ENCODE results near the gene TRIM7. TPM values are rescaled to one million over a fixed set of nuclear protein-coding genes. Genes with fewer than 3 reads are reported as not detected.

The TRIM7 gene
- 1 to 10 TPM; 1.5 to 3.9 (median 3.2) TPM for total RNA-seq
- long read RNA-seq, donor 1, partial matches to known transcripts = 0 of 2 reads
- long read RNA-seq, donor 1, other reads (novel, unspliced or antisense) = 1 of 2 reads
- long read RNA-seq, donor 2, partial matches to known transcripts = 0 of 4 reads
- long read RNA-seq, donor 2, other reads (novel, unspliced or antisense) = 1 of 4 reads

- H3K4me3 ChIP-seq = peak within 1 kb of the TSS; percentile 9
- ATAC-seq = peak; percentile 57
- peak in 2 of 3 donors; percentile 66 to 78 for DNase-seq
- H3K9me3 ChIP-seq = no peaks in the 10 kb centered on the region
- intact Hi-C loops (cut with DNase I, micrococcal nuclease) = no loop called here
- no peak for TF ChIP-seq CTCF (IDR thresholded peaks at IDR 0.05)
- H3K36me3 ChIP-seq (ENCODE audit: low read depth) = no peaks in the 10 kb centered on the region
- peaks cover 27% of the 10 kb centered on the region for H3K4me1 ChIP-seq (ENCODE audit: low read depth)
Measured at GRCh38 chr5:181204826-181205760, at the start of gene TRIM7. Gene TRIM7, minus strand, starts transcription at chr5:181205196. Its CDS starts 86 bp downstream, at chr5:181205110.

GRCh38 chr5:181248277-181248676, 43.3 kb upstream of the TRIM7 start:
- no peak overlapping the region for H3K4me3 ChIP-seq
- H3K9me3 ChIP-seq = no peaks in the 10 kb centered on the region
- no peaks in the 10 kb centered on the region for H3K36me3 ChIP-seq (ENCODE audit: low read depth)
- DNase-seq (no peak), ATAC-seq (no peak)
- intact Hi-C loops (cut with DNase I, micrococcal nuclease) = no loop called here
- TF ChIP-seq CTCF (IDR thresholded peaks at IDR 0.05) = no peak
- H3K4me1 ChIP-seq (ENCODE audit: low read depth) = peaks cover 37% of the 10 kb centered on the region

DNA sequence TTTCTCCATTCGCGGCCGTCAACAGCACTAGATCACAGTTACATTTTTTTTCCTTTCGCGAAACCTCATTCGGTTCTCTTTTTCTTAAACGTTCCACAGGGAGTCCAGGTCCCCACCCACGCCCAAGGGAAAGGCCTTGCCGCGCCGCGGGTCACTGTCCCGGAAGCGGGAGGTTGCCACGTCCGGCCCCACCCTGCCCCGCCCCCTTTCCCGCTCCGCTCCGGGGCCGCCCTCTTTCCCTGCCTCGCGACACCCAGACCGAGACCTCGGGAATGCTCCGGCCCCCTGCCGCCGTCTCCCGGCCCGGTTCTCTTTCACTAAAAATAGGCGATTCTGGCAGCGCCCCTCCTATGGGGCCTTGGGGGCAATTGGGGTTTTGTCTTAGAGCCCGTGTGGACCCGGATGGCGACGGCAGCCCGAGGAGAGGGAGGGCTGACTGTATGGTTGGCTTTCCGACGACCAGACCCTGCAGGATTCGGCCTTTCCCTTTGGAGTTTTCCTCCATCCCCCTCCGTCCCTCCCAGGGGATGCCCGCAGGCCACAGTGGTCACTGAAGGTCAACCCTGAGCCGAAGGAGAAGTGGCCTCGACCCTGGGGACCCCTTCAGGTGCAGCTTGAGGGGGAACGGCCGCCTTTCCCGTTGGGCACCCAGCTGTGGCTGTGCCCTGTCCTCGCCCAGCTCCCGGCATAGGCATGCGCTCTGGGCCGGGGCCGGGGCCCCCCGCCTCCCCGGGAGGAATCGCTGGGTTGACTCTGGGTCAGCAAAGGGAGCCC, 41.5 kb upstream of the TRIM7 start:
- Histone ChIP-seq H3K4me1 (ENCODE audit: low read depth) (peaks cover 44% of the 10 kb centered on the region), H3K4me3 (peak overlapping the region; percentile 69), H3K36me3 (ENCODE audit: low read depth) (no peaks in the 10 kb centered on the region), H3K9me3 (no peaks in the 10 kb centered on the region)
- no peak for TF ChIP-seq CTCF (IDR thresholded peaks at IDR 0.05)
- intact Hi-C loops (cut with DNase I, micrococcal nuclease) = no loop called here
- ATAC-seq (peak; percentile 84), DNase-seq (peak; percentile 94 to 96 (median 95))

GRCh38 chr5:181245427-181246275, 40.7 kb upstream of the TRIM7 start:
- no peak for DNase-seq
- intact Hi-C loops (cut with DNase I, micrococcal nuclease) = no loop called here

More at GRCh38 chr5:181245427-181246275, 40.7 kb upstream of the TRIM7 start:
- H3K4me3 ChIP-seq = peak overlapping the region; percentile 69
- TF ChIP-seq CTCF (IDR thresholded peaks at IDR 0.05) = no peak
- ATAC-seq = peak; percentile 3
- peaks cover 44% of the 10 kb centered on the region for H3K4me1 ChIP-seq (ENCODE audit: low read depth)
- no peaks in the 10 kb centered on the region for H3K36me3 ChIP-seq (ENCODE audit: low read depth)
- H3K9me3 ChIP-seq = no peaks in the 10 kb centered on the region

Data from mucosa of descending colon (tissue), 3 donors.